OCI-M1 (cell line): ENCODE results near the gene WDR38.
A peak's percentile ranks its signal among the peaks of the same experiment; 100 is the strongest.

Experiments used
- DNase-seq: peaks from one replicate; lab custom pipeline; 2025; lab: John Stamatoyannopoulos, UW

The WDR38 gene

DNA sequence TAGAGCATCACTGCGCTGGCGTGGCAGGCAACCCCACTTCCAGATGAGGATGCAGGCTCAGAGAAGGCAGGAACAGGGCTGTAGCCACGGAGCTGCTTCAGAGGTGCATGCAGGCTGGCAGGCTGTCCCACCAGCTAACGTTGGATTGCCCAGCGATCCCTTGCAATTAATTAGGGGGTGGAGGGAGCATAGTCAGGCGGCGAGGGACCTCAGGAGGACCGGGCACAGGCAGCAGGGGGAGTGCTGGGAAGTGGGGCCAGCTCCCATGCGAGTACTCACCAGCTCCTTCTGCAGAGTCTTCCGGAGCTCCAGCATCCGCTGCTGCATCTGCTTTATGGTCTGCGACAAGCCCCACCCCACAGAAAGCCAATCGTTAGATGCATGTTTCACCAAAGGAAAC is 29.0 kb downstream of the WDR38 start:
- DNase-seq, result no peak

- DNase-seq, result no peak
Observed at GRCh38 chr9:124884376-124884775, 31.1 kb downstream of the WDR38 start.

DNA sequence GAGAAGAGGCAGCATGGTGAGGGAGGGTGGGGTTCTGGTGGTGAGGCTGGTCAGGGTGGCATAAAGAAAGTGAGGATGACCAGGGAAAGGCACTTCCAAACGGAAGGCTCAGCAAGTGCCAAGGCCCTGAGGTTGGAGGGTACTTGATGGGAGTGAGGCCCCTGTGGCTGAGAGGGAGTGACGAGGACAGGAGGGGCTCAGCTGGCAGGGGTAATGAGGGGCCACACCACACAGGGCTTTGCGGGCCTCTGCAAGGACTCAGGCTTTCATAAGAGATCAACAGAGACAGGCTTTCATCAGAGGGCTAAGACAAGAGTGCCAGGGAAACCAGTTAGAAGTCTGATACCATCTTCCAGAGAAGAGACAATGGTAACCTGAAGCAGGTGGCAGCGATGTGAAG is 32.3 kb downstream of the WDR38 start:
- DNase-seq, result no peak

GRCh38 chr9:124886461-124886860 is 33.2 kb downstream of the WDR38 start:
- no peak for DNase-seq

GRCh38 chr9:124886866-124887492 is 33.7 kb downstream of the WDR38 start:
- no peak for DNase-seq

DNA sequence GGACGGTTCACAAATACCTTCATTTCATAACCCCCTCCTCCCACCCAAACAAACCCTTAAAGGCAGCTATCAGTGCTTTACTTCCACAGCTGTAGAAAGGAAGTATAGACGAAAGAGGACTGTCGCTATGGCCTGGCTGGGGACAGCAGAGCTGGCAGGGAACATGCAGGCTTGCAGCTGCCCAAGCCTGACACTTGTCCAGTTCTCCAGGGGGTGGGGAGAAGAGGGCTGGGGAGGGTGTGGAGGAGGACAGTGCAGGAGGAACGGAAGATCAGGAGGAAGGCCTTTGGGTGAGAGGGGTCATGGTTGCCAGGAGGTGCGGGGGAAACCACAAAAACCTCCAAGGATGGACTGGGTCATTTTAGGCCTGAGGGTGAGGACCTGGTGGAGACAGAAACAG is 34.6 kb downstream of the WDR38 start:
- no peak for DNase-seq

DNA sequence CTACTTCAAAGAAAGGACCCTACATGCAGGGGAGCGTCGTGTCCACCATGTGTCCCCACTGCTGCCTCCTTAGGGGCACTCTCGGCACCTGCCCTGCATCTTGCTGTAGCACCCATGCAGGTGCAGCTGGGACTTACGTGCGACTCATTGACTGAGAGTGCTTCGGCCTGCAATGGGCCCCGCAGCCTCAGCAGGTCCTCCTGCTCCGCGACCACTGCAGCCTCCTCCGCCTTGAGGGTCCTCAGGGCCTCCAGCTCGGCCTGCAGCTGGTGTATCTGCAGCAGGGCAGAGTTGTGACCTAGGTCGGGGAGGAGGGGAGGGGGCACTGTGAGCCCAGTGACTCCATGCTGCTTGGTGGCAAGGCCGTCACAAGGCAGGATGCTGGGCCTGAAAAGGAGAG is 35.7 kb downstream of the WDR38 start:
- DNase-seq, result no peak

DNA sequence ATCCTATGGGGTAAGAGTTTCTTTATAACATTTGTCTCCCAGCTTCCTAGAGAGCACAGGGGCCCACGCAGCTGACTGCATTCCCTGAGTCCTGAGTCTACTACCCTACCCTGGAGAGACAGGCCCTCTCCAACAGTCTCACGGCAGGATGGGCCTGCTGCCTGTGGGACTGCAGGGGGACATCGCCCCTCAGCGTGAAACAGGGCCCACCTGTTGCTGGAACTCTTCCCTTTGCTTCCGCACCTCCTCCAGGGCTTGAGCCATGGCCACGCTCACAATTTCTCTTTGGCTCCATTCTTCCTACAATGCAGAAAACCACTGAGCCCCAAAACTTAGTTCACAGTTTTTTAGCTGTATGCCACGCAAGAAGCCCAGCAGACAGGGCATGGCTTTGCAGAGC is 36.9 kb downstream of the WDR38 start:
- no peak for DNase-seq

GRCh38 chr9:124894035-124894740 is 40.9 kb downstream of the WDR38 start:
- no peak for DNase-seq

DNA sequence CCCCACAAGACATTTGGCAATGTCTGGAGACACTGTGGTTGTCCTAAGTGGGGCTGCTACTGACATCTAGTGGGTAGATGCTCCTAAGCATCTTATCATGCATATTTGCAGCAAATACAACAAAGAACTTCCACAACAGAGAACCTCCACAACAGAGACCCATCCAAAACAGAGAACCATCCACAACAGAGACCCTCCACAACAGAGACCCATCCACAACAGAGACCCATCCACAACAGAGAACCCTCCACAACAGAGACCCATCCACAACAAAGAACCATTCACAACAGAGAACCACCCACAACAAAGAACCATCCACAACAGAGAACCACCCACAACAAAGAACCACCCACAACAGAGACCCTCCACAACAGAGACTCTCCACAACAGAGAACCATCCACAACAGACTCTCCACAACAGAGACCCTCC is 41.5 kb downstream of the WDR38 start:
- DNase-seq, result peak; percentile 44

DNA sequence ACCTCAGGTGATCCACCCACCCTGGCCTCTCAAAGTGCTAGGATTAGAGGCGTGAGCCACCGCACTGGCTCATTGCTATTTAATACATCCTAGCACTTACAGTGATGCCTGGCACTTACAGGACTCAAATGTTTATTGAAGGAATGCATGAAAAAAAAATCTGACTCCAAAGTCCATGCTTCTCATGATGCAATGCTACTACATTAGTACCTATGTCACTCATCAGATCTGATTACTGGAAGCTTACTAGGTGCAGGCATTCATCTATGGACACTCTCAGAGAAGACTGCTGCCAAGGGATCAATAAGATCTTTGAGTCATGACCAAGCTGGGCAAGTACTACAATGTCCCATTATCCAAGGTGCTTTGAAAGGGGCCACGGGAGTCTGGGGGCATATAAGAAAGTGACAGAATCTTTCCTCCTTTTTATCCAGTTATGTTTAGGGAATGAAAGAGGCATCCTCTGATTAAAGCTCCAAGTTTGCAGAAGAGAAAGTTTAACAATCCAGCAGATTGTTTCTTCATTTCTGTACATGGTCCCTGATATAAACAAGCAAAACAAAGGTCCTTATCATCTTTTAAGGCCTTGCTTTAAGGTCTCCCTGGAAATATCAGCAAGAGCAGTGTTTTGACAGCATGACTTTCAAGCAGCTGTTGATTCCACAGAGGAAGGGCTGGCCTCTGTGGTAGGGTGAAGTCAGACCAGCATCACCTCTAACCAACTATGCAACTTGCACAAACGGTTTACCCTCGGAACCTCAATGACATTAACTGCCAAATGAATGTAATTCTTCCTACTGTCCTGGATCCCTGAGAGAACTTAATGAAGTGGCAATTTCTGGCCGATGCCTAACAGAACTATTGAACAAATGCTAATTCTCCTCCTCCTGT is 44.6 kb downstream of the WDR38 start:
- DNase-seq, result no peak

GRCh38 chr9:124899845-124900244 is 46.6 kb downstream of the WDR38 start:
- no peak for DNase-seq

DNA sequence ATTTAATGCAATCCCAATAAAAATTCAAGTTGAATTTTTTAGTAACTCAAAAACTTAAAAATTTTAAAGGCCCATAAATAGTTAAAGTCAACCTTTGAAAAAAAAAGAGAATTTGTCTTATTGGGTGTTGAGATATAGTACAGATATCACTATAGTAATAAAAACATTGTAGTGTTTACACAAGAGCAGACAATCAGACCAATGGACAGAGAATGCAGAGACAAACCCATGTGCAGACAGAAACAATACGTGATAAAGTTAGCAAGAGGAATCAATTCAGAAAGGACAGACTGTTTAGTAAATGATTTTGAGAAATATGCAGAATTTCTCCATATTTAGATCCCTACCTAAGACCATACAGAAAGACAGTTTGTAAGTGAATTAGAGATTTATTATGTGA is 53.7 kb downstream of the WDR38 start:
- no peak for DNase-seq
